GM21723 (cell line): Measurements from ENCODE around the gene UPB1.
"Not testable (repeated sequence)": the region's sequence is repeated elsewhere in the genome, so short reads cannot be mapped to it uniquely, and the experiment has no call there.

ENCODE experiments used
- ATAC-seq: cut with Tn5 transposase; IDR thresholded peaks from one replicate; pipeline ENCODE4 v1.9.1; 2021; ENCODE audit warnings: mild to moderate bottlenecking, moderate library complexity; ENCODE audit not compliant: unreplicated experiment

Gene UPB1

GRCh38 chr22:24525416-24526037, 30.4 kb downstream of the UPB1 start:
- peak; percentile 65 for ATAC-seq

- no peak for ATAC-seq
Observed at GRCh38 chr22:24526191-24526590, 31.1 kb downstream of the UPB1 start.

GRCh38 chr22:24529898-24530297, 34.8 kb downstream of the UPB1 start:
- ATAC-seq = no peak

- not testable (repeated sequence) for ATAC-seq
Observed at GRCh38 chr22:24530968-24531367, 35.8 kb downstream of the UPB1 start.

- ATAC-seq = no peak
Observed at GRCh38 chr22:24532075-24532474, 36.9 kb downstream of the UPB1 start.

- ATAC-seq = no peak
Observed at GRCh38 chr22:24535348-24535747, 40.2 kb downstream of the UPB1 start.

- ATAC-seq = no peak
Observed at GRCh38 chr22:24536089-24536488, 41.0 kb downstream of the UPB1 start.

- no peak for ATAC-seq
Observed at GRCh38 chr22:24540470-24540869, 45.3 kb downstream of the UPB1 start.

GRCh38 chr22:24541681-24542515, 46.8 kb downstream of the UPB1 start:
- no peak for ATAC-seq

GRCh38 chr22:24542641-24543040, 47.5 kb downstream of the UPB1 start:
- ATAC-seq = no peak

GRCh38 chr22:24543185-24543601, 48.1 kb downstream of the UPB1 start:
- no peak for ATAC-seq

GRCh38 chr22:24543679-24544243, 48.6 kb downstream of the UPB1 start:
- no peak for ATAC-seq

GRCh38 chr22:24548812-24549211, 53.7 kb downstream of the UPB1 start:
- no peak for ATAC-seq

- ATAC-seq = no peak
Observed at GRCh38 chr22:24550028-24550901, 55.1 kb downstream of the UPB1 start.

- ATAC-seq = no peak
Observed at GRCh38 chr22:24550902-24551435, 55.8 kb downstream of the UPB1 start.

GRCh38 chr22:24552503-24553286, 57.6 kb downstream of the UPB1 start:
- ATAC-seq = not testable (repeated sequence)

- ATAC-seq = no peak
Observed at GRCh38 chr22:24553597-24554312, 58.6 kb downstream of the UPB1 start.

- peak; percentile 18 for ATAC-seq
Observed at GRCh38 chr22:24554313-24555164, 59.4 kb downstream of the UPB1 start, which contains the start of gene GUCD1. TSS of gene GUCD1 (minus strand) at chr22:24555138. CDS start at chr22:24554991, 147 bp downstream.
